ENCODE data around the gene NFKBIA.

Gene NFKBIA

GRCh38 chr14:35430459-35431199, 26.1 kb upstream of the NFKBIA start:
- TF ChIP-seq Cebpa-rat (IDR thresholded peaks at IDR 0.05), result no peak
- H3K27ac ChIP-seq, result peak overlapping the region in 4 of 11 experiments; percentile 5 to 52 (median 40); a peak in 6 of 22 replicates
- peak overlapping the region in 4 of 11 experiments; percentile 22 to 54 (median 44); a peak in 3 of 22 replicates for H3K9ac ChIP-seq
- H3K27me3 ChIP-seq, result no peaks in the 10 kb centered on the region
- no peaks in the 10 kb centered on the region for H3K36me3 ChIP-seq
- peaks cover 0 to 33% (median 19%) of the 10 kb centered on the region in 10 experiments; a peak in 15 of 20 replicates for H3K4me1 ChIP-seq
- no peaks in the 10 kb centered on the region for H4K20me1 ChIP-seq
- peak overlapping the region in 10 of 11 experiments; percentile 11 to 81 (median 31); a peak in 20 of 22 replicates for H3K4me2 ChIP-seq
- peak overlapping the region in 3 of 10 experiments; percentile 24 to 38 (median 26); a peak in 3 of 20 replicates for H3K4me3 ChIP-seq
- H3K9me3 ChIP-seq (replicated peaks in 1 of 11), result no peaks in the 10 kb centered on the region

GRCh38 chr14:35429951-35430350, 25.4 kb upstream of the NFKBIA start:
- H3K27me3 ChIP-seq, result no peaks in the 10 kb centered on the region
- TF ChIP-seq Cebpa-rat (IDR thresholded peaks at IDR 0.05), result no peak
- no peaks in the 10 kb centered on the region for H3K9me3 ChIP-seq (replicated peaks in 1 of 11)
- no peaks in the 10 kb centered on the region for H4K20me1 ChIP-seq
- H3K27ac ChIP-seq, result peak overlapping the region in 4 of 11 experiments; percentile 5 to 52 (median 40); a peak in 6 of 22 replicates
- H3K4me1 ChIP-seq, result peaks cover 0 to 26% (median 12%) of the 10 kb centered on the region in 10 experiments; a peak in 15 of 20 replicates
- H3K4me3 ChIP-seq, result peak overlapping the region in 3 of 10 experiments; percentile 24 to 38 (median 26); a peak in 3 of 20 replicates
- peak overlapping the region in 4 of 11 experiments; percentile 22 to 54 (median 44); a peak in 4 of 22 replicates for H3K9ac ChIP-seq
- H3K4me2 ChIP-seq, result peak overlapping the region in 10 of 11 experiments; percentile 11 to 81 (median 31); a peak in 19 of 22 replicates
- H3K36me3 ChIP-seq, result no peaks in the 10 kb centered on the region

- H3K4me2 ChIP-seq, result no peak overlapping the region
- no peak for TF ChIP-seq Cebpa-rat (IDR thresholded peaks at IDR 0.05)
- H3K27ac ChIP-seq, result no peak overlapping the region
- H4K20me1 ChIP-seq, result no peaks in the 10 kb centered on the region
- H3K36me3 ChIP-seq, result no peaks in the 10 kb centered on the region
- H3K9ac ChIP-seq, result no peak overlapping the region
- H3K27me3 ChIP-seq, result no peaks in the 10 kb centered on the region
- H3K4me3 ChIP-seq, result no peak overlapping the region
- peaks cover 0 to 19% (median 9%) of the 10 kb centered on the region in 10 experiments; a peak in 10 of 20 replicates for H3K4me1 ChIP-seq
- H3K9me3 ChIP-seq (replicated peaks in 1 of 11), result peaks cover 0 to 8% (median 0%) of the 10 kb centered on the region in 11 experiments; a peak in 9 of 22 replicates
Observed at GRCh38 chr14:35425850-35426249, 21.3 kb upstream of the NFKBIA start.

- peaks cover 0 to 6% (median 0%) of the 10 kb centered on the region in 10 experiments; a peak in 2 of 20 replicates for H3K4me1 ChIP-seq
- H3K4me2 ChIP-seq, result no peak overlapping the region
- no peaks in the 10 kb centered on the region for H4K20me1 ChIP-seq
- H3K36me3 ChIP-seq, result no peaks in the 10 kb centered on the region
- no peak for TF ChIP-seq Cebpa-rat (IDR thresholded peaks at IDR 0.05)
- H3K27me3 ChIP-seq, result no peaks in the 10 kb centered on the region
- no peak overlapping the region for H3K9ac ChIP-seq
- H3K9me3 ChIP-seq (replicated peaks in 1 of 11), result peaks cover 0 to 8% (median 0%) of the 10 kb centered on the region in 11 experiments; a peak in 9 of 22 replicates
- H3K4me3 ChIP-seq, result no peak overlapping the region
- no peak overlapping the region for H3K27ac ChIP-seq
Observed at GRCh38 chr14:35423621-35424020, 19.1 kb upstream of the NFKBIA start.

- Histone ChIP-seq H3K4me1 (peaks cover 18 to 25% (median 19%) of the 10 kb centered on the region in 10 experiments), H3K27ac (no peak overlapping the region), H4K20me1 (no peaks in the 10 kb centered on the region), H3K9me3 (replicated peaks in 1 of 11) (peaks cover 0 to 8% (median 0%) of the 10 kb centered on the region in 11 experiments; a peak in 9 of 22 replicates), H3K4me2 (no peak overlapping the region), H3K4me3 (no peak overlapping the region), H3K9ac (no peak overlapping the region), H3K27me3 (no peaks in the 10 kb centered on the region), H3K36me3 (no peaks in the 10 kb centered on the region)
- TF ChIP-seq Cebpa-rat (IDR thresholded peaks at IDR 0.05), result no peak
Observed at GRCh38 chr14:35420036-35420811, 15.7 kb upstream of the NFKBIA start.

DNA sequence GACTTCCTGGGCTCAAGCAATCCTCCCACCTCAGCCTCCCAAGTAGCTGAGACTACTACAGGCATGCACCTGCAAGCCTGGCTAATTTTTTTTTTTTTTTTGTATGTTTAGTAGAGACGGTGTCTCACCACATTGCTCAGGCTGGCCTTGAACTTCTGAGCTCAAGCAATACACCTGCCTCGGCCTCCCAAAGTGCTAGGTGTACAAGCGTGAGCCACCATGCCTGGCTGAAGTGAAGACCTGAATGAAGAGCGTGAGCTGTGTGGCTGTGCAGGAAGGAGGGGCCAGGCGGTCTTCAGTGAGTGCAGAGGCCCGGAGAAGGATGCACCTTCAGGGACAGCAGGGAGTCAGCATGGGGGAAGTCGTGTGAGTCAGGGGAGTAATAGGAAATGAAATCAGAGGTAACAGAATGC, 14.9 kb upstream of the NFKBIA start:
- no peaks in the 10 kb centered on the region for H3K27me3 ChIP-seq
- TF ChIP-seq Cebpa-rat (IDR thresholded peaks at IDR 0.05), result no peak
- H3K4me1 ChIP-seq, result peaks cover 18 to 31% (median 20%) of the 10 kb centered on the region in 10 experiments
- H3K4me2 ChIP-seq, result no peak overlapping the region
- H3K9me3 ChIP-seq (replicated peaks in 1 of 11), result peaks cover 0 to 6% (median 0%) of the 10 kb centered on the region in 11 experiments; a peak in 9 of 22 replicates
- no peak overlapping the region for H3K27ac ChIP-seq
- H3K36me3 ChIP-seq, result no peaks in the 10 kb centered on the region
- H3K9ac ChIP-seq, result no peak overlapping the region
- H4K20me1 ChIP-seq, result no peaks in the 10 kb centered on the region
- no peak overlapping the region for H3K4me3 ChIP-seq

DNA sequence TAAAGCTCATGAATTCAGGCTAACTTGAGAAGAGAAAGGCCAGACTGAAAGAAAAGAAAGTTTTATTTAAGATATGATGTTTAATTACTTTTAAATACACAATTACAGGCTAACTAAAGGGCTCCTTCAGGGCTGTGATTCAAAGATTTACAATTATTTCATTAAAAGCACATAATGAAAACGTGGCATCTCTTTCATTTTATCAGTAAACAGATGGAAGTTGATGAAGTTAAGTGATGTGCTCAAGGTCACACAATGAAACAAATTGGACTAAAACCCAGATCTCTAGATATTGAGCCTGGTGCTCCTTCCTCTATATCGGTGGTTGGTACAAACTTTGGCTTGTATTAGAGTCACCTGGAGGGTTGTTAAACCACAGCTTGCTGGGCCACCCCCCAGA, 13.5 kb upstream of the NFKBIA start:
- Histone ChIP-seq H3K36me3 (no peaks in the 10 kb centered on the region), H3K4me2 (no peak overlapping the region), H3K27me3 (no peaks in the 10 kb centered on the region), H4K20me1 (no peaks in the 10 kb centered on the region), H3K4me1 (peaks cover 18 to 41% (median 21%) of the 10 kb centered on the region in 10 experiments), H3K4me3 (no peak overlapping the region), H3K9me3 (replicated peaks in 1 of 11) (no peaks in the 10 kb centered on the region), H3K27ac (no peak overlapping the region), H3K9ac (no peak overlapping the region)
- TF ChIP-seq Cebpa-rat (IDR thresholded peaks at IDR 0.05), result no peak

DNA sequence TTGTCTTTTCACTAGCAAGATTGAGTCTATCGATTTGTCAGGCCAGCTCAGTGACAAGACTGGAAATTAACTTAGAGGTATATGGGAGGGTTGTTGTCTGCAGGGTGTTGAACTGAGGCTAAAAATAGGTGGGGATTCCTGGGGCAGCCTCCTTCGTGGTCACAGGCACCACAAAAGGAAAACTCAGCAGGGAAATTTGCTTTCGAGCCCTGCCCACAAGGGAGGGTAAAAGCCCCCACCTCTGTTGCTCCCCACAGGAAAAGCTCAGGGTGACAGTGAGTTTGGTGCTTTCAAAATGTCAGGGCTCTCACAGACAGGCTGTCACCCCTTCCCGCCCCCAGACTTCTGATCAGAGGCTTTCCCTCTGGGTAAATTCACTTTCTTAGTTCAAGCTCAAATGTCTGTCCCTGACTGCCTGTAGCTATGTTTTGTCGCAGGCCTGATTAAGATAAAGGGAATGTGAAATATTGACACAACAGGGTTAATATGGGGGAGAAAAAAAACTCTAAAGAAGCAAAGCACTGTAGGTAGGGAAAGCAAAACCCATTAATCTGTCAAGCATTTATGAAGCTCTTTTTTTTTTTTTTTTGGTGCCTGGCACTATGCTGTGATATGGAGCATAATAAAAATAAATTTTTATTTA, 11.7 kb upstream of the NFKBIA start:
- Histone ChIP-seq H3K4me3 (no peak overlapping the region), H4K20me1 (no peaks in the 10 kb centered on the region), H3K27me3 (no peaks in the 10 kb centered on the region), H3K9ac (peak overlapping the region in 9 of 11 experiments; percentile 18 to 55 (median 37); a peak in 11 of 22 replicates), H3K9me3 (replicated peaks in 1 of 11) (no peaks in the 10 kb centered on the region), H3K36me3 (no peaks in the 10 kb centered on the region), H3K27ac (peak overlapping the region in 1 of 11 experiments; percentile 15; a peak in 2 of 22 replicates), H3K4me1 (peaks cover 18 to 43% (median 21%) of the 10 kb centered on the region in 10 experiments), H3K4me2 (peak overlapping the region; percentile 53 to 85 (median 73))
- no peak for TF ChIP-seq Cebpa-rat (IDR thresholded peaks at IDR 0.05)
